PC-3 (cell line): ENCODE results near the gene TIGD6. TPM values are rescaled to one million over a fixed set of nuclear protein-coding genes. Genes with fewer than 3 reads are reported as not detected.

Source experiments
- ATAC-seq: fragments of 200-7000 bp; cut with Tn5 transposase; 2 replicates; pipeline ENCODE4 v1.9.1; 2020; ENCODE audit warnings: mild to moderate bottlenecking, moderate library complexity
- BruUV-seq: library from RNA; stranded (reverse); fragments of 400-500 nt; replicated peaks from 2 replicates; lab custom pipeline; 2021; lab: Mats Ljungman, UMichigan
- CTCF ChIA-PET: fragments of 300-600 bp; sonication (Branson Sonifier 250); formaldehyde crosslinking; loops from one replicate; lab custom pipeline; 2022; ENCODE audit warnings: antibody characterized with exemption; lab: Charles Lee
- POLR2A ChIA-PET: fragments of 300-600 bp; sonication (Branson Sonifier 250); formaldehyde crosslinking; loops from one replicate; lab custom pipeline; 2022; ENCODE audit warnings: antibody characterized with exemption; ENCODE audit not compliant: unreplicated experiment; lab: Charles Lee
- DNase-seq: peaks from one replicate; pipeline ENCODE4 v3.0.0-alpha.2; 2015
- H2AFZ ChIP-seq: fragments of 300-600 bp; sonication (generic); 2 replicates; pipeline ENCODE4 v1.6.0; 2016; ENCODE audit warnings: antibody characterized with exemption, low read length
- H3F3A ChIP-seq: fragments of 300-600 bp; sonication (generic); one replicate; pipeline ENCODE4 v1.6.0; 2017; ENCODE audit warnings: antibody characterized with exemption, low read length, control low read depth, mild to moderate bottlenecking; ENCODE audit not compliant: unreplicated experiment
- H3K27ac ChIP-seq: fragments of 300-600 bp; sonication (generic); 2 replicates; pipeline ENCODE4 v1.5.1; 2016; ENCODE audit warnings: mild to moderate bottlenecking, low read length
- H3K27me3 ChIP-seq: fragments of 300-600 bp; sonication (generic); 2 replicates; pipeline ENCODE4 v1.6.1; 2016; ENCODE audit warnings: low read length, mixed read lengths
- H3K36me3 ChIP-seq: fragments of 300-600 bp; sonication (generic); 2 replicates; pipeline ENCODE4 v1.6.1; 2016; ENCODE audit warnings: low read depth, mixed run types, low read length, mixed read lengths
- H3K4me1 ChIP-seq: fragments of 300-600 bp; sonication (generic); 2 replicates; pipeline ENCODE4 v1.5.1; 2016; ENCODE audit warnings: low read length; ENCODE audit not compliant: insufficient read depth
- H3K4me2 ChIP-seq: fragments of 300-600 bp; sonication (generic); 2 replicates; pipeline ENCODE4 v1.6.0; 2016; ENCODE audit warnings: low read length
- H3K4me3 ChIP-seq: fragments of 300-600 bp; sonication (generic); 2 replicates; pipeline ENCODE4 v1.5.1; 2016; ENCODE audit warnings: mild to moderate bottlenecking, low read length, mixed read lengths
- H3K79me2 ChIP-seq: fragments of 300-600 bp; sonication (generic); 2 replicates; pipeline ENCODE4 v1.6.1; 2017; ENCODE audit warnings: low read length, mixed read lengths
- H3K9ac ChIP-seq: fragments of 300-600 bp; sonication (generic); 2 replicates; pipeline ENCODE4 v1.6.0; 2016; ENCODE audit warnings: mild to moderate bottlenecking, low read length
- H3K9me2 ChIP-seq: fragments of 300-600 bp; sonication (generic); replicated peaks from 2 replicates; pipeline ENCODE4 v1.6.1; 2016; ENCODE audit warnings: mixed run types, low read length, mixed read lengths
- H3K9me3 ChIP-seq: fragments of 300-600 bp; sonication (generic); 2 replicates; pipeline ENCODE4 v1.6.1; 2016; ENCODE audit warnings: low read length, mixed read lengths
- H4K20me1 ChIP-seq: fragments of 300-600 bp; sonication (generic); 2 replicates; pipeline ENCODE4 v1.6.1; 2016; ENCODE audit warnings: low read length, mixed read lengths
- CTCF ChIP-seq: fragments of 300-600 bp; sonication (generic); conservative IDR thresholded peaks from 2 replicates; pipeline ENCODE4 v1.5.1; 2017; ENCODE audit warnings: antibody characterized with exemption, low read depth, mild to moderate bottlenecking, low read length
- EZH2 ChIP-seq: fragments of 300-600 bp; sonication (generic); IDR thresholded peaks from one replicate; pipeline ENCODE4 v1.6.1; 2017; ENCODE audit warnings: antibody characterized with exemption, mild to moderate bottlenecking, low read length; ENCODE audit not compliant: unreplicated experiment
- EZH2phosphoT487 ChIP-seq: fragments of 300-600 bp; sonication (generic); IDR thresholded peaks from 2 replicates; pipeline ENCODE4 v1.6.1; 2018; ENCODE audit warnings: mild to moderate bottlenecking, antibody characterized with exemption, low read length, borderline replicate concordance
- intact Hi-C: fragments of 100-400 bp; cut with micrococcal nuclease; formaldehyde crosslinking; loops from 2 replicates; pipeline ENCODE4 v1.9.0; 2023
- total RNA-seq: library from RNA; depleted of rRNA; stranded (reverse); fragments of >200 nt; gene quantifications from 2 replicates; pipeline ENCODE4 v1.2.3, GENCODE V29; 2014

Gene TIGD6
- total RNA-seq, 1 experiment from 2014 or later, result 3.8 TPM

- no peaks in the 10 kb centered on the region for H4K20me1 ChIP-seq
- H3K4me1 ChIP-seq, result peaks cover 5% of the 10 kb centered on the region
- no peak for TF ChIP-seq CTCF
- TF ChIP-seq EZH2phosphoT487, result no peak
- no peak for TF ChIP-seq EZH2
- ChIA-PET CTCF (no interaction called here), POLR2A (no interaction called here)
- no peaks in the 10 kb centered on the region for H3K9me3 ChIP-seq
- no peak overlapping the region for H2AFZ ChIP-seq
- H3F3A ChIP-seq, result no peaks in the 10 kb centered on the region
- H3K79me2 ChIP-seq, result no peaks in the 10 kb centered on the region
- no peak for ATAC-seq
- H3K9me2 ChIP-seq, result no peaks in the 10 kb centered on the region
- H3K9ac ChIP-seq, result no peak overlapping the region
- DNase-seq, result no peak
- BruUV-seq, result no TSS peak
- H3K27me3 ChIP-seq, result no peaks in the 10 kb centered on the region
- no peak overlapping the region for H3K4me3 ChIP-seq
- no peak overlapping the region for H3K27ac ChIP-seq
- no peaks in the 10 kb centered on the region; the same call in 1 of the 2 replicates for H3K36me3 ChIP-seq
- intact Hi-C loops, result no loop called here
- H3K4me2 ChIP-seq, result no peak overlapping the region
Observed at GRCh38 chr5:149979896-149980295, 20.6 kb downstream of the TIGD6 start.

- CTCF ChIA-PET, result interaction anchor here (0.6 to 0.7 kb wide), 2 partner anchors 42 to 73 kb away, joined by 3 to 8 read pairs; no protein-coding TSS in a partner anchor
- Histone ChIP-seq H3K4me2 (no peak overlapping the region), H3K4me1 (peaks cover 5% of the 10 kb centered on the region), H3K4me3 (no peak overlapping the region), H3K9me3 (no peaks in the 10 kb centered on the region), H3K27ac (no peak overlapping the region), H3K79me2 (no peaks in the 10 kb centered on the region), H3K9ac (no peak overlapping the region), H3K36me3 (no peaks in the 10 kb centered on the region), H3K27me3 (no peaks in the 10 kb centered on the region), H2AFZ (no peak overlapping the region), H3F3A (no peaks in the 10 kb centered on the region), H4K20me1 (no peaks in the 10 kb centered on the region), H3K9me2 (no peaks in the 10 kb centered on the region)
- POLR2A ChIA-PET, result no interaction called here
- no peak for DNase-seq
- intact Hi-C loops, result no loop called here
- no peak for ATAC-seq
- no TSS peak for BruUV-seq
- TF ChIP-seq CTCF (no peak), EZH2 (no peak), EZH2phosphoT487 (no peak)
Observed at GRCh38 chr5:149975409-149975808, 25.0 kb downstream of the TIGD6 start.

- BruUV-seq, result no TSS peak
- no peaks in the 10 kb centered on the region for H3K9me3 ChIP-seq
- H3K79me2 ChIP-seq, result no peaks in the 10 kb centered on the region
- no peaks in the 10 kb centered on the region for H3K36me3 ChIP-seq
- H3K9ac ChIP-seq, result no peak overlapping the region
- H3K9me2 ChIP-seq, result no peaks in the 10 kb centered on the region
- ChIA-PET POLR2A (interaction anchor here (0.6 kb wide), 1 partner anchor 150 kb away, joined by 4 read pairs; no protein-coding TSS in a partner anchor), CTCF (no interaction called here)
- H3K4me2 ChIP-seq, result no peak overlapping the region
- ATAC-seq (no peak), DNase-seq (no peak)
- H3F3A ChIP-seq, result no peaks in the 10 kb centered on the region
- H3K4me3 ChIP-seq, result no peak overlapping the region
- H3K27ac ChIP-seq, result no peak overlapping the region
- no peaks in the 10 kb centered on the region for H3K4me1 ChIP-seq
- H2AFZ ChIP-seq, result no peak overlapping the region
- no peak for TF ChIP-seq CTCF
- no peak for TF ChIP-seq EZH2phosphoT487
- no peak for TF ChIP-seq EZH2
- H3K27me3 ChIP-seq, result no peaks in the 10 kb centered on the region
- intact Hi-C loops, result no loop called here
- no peaks in the 10 kb centered on the region for H4K20me1 ChIP-seq
Observed at GRCh38 chr5:149969181-149969930, 31.1 kb downstream of the TIGD6 start.
